ENCODE results near the gene SMIM15.
"Not testable (repeated sequence)": the region's sequence is repeated elsewhere in the genome, so short reads cannot be mapped to it uniquely, and the experiment has no call there.

The SMIM15 gene

GRCh38 chr5:61162010-61162831 is at the start of gene SMIM15:
Gene SMIM15 (minus strand): TSS chr5:61162468. CDS start chr5:61160171, 2,297 bp downstream.
- DNase-seq, result peak; percentile 89

GRCh38 chr5:61207884-61208283 is 45.6 kb upstream of the SMIM15 start:
- no peak for DNase-seq

- no peak for DNase-seq
These were observed 42.7 kb upstream of the SMIM15 start for GRCh38 chr5:61205013-61205412.

GRCh38 chr5:61202213-61202612 is 39.9 kb upstream of the SMIM15 start:
- peak; percentile 83 for DNase-seq

- DNase-seq, result peak; percentile 53
These were observed 38.4 kb upstream of the SMIM15 start for GRCh38 chr5:61200582-61201155.

GRCh38 chr5:61198606-61199005 is 36.3 kb upstream of the SMIM15 start:
- DNase-seq, result no peak

GRCh38 chr5:61187826-61188225 is 25.6 kb upstream of the SMIM15 start:
- not testable (repeated sequence) for DNase-seq

- DNase-seq, result not testable (repeated sequence)
These were observed 25.1 kb upstream of the SMIM15 start for GRCh38 chr5:61187352-61187751.

GRCh38 chr5:61186634-61187033 is 24.4 kb upstream of the SMIM15 start:
- DNase-seq, result no peak

- peak; percentile 58 for DNase-seq
These were observed 22.4 kb upstream of the SMIM15 start for GRCh38 chr5:61184708-61185107.

- no peak for DNase-seq
These were observed 21.3 kb upstream of the SMIM15 start for GRCh38 chr5:61183538-61183937.

- no peak for DNase-seq
These were observed 20.2 kb upstream of the SMIM15 start for GRCh38 chr5:61182449-61182848.

GRCh38 chr5:61180886-61181285 is 18.6 kb upstream of the SMIM15 start:
- no peak for DNase-seq

- DNase-seq, result no peak
These were observed 16.4 kb upstream of the SMIM15 start for GRCh38 chr5:61178702-61179101.

- DNase-seq, result no peak
These were observed 15.4 kb upstream of the SMIM15 start for GRCh38 chr5:61177716-61178115.

- DNase-seq, result no peak
These were observed 14.8 kb upstream of the SMIM15 start for GRCh38 chr5:61177070-61177469.

GRCh38 chr5:61176631-61177030 is 14.4 kb upstream of the SMIM15 start:
- no peak for DNase-seq

GRCh38 chr5:61171479-61171878 is 9.2 kb upstream of the SMIM15 start:
- DNase-seq, result no peak

- no peak for DNase-seq
These were observed 6.7 kb upstream of the SMIM15 start for GRCh38 chr5:61168951-61169350.

GRCh38 chr5:61167382-61167781 is 5.1 kb upstream of the SMIM15 start:
- DNase-seq, result peak; percentile 58

GRCh38 chr5:61163905-61164304 is 1.6 kb upstream of the SMIM15 start:
- DNase-seq, result no peak

- DNase-seq, result peak; percentile 28
These were observed 732 bp upstream of the SMIM15 start for GRCh38 chr5:61162832-61163567.

GRCh38 chr5:61160497-61160896 is 1.8 kb downstream of the SMIM15 start:
- DNase-seq, result no peak

- DNase-seq, result no peak
These were observed 2.4 kb downstream of the SMIM15 start for GRCh38 chr5:61159836-61160235.

All from fibroblast of skin of right quadriceps (primary cell).